ENCODE data around the gene CACNA1G.

- TF ChIP-seq CTCF (IDR thresholded peaks at IDR 0.05) (no peak), POLR2A (IDR thresholded peaks at IDR 0.05) (no peak)
Measured at GRCh38 chr17:50527949-50528474, 32.5 kb upstream of the CACNA1G start.

Measured in testis (tissue), 2 donors.